ENCODE measurements around the gene LPCAT1.
"Not testable (repeated sequence)": the region's sequence is repeated elsewhere in the genome, so short reads cannot be mapped to it uniquely, and the experiment has no call there.

Gene LPCAT1

DNA sequence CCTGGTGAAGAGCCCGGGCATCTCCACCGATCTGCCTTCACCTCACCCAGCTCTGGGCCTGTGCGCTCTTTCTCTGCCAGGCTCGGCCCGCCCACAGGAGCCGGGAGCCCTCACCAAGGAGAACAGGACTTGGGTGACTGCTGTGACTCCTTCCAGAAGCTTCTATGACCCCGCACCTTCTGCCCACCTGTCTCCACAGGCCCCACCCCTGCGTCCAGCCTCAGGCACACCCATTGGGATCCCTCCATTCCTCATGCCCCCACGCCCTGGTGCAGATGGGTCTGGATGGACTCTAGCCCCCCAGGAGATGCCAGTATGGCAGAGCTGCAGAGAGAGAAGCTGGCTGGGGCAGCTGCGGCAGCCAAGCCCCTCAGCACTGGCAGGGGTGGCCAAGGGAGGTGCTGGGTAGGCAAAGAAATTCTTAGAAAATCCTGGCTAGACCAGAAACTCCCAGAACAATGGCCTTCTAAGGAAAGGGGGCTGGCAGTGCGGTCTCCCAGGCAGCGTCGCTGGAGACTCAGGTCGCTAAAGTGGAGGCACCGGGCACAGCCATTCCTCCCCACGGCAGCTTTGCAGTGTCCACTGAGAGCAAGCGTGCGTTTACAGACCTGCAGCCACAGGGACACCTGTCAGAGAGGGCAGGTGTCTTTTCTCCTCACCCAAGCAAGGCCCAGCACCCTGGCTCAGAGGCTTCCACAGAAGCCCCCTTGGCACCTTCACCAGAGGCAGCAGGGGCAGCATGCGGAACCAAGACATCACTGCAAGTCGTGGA lies 17.3 kb downstream of the LPCAT1 start:
- no peak overlapping the region for H3K4me3 ChIP-seq (ENCODE audit: low read depth, low read length)
- DNase-seq (ENCODE audit: low read depth), result no peak
- TF ChIP-seq, protein P1, sequence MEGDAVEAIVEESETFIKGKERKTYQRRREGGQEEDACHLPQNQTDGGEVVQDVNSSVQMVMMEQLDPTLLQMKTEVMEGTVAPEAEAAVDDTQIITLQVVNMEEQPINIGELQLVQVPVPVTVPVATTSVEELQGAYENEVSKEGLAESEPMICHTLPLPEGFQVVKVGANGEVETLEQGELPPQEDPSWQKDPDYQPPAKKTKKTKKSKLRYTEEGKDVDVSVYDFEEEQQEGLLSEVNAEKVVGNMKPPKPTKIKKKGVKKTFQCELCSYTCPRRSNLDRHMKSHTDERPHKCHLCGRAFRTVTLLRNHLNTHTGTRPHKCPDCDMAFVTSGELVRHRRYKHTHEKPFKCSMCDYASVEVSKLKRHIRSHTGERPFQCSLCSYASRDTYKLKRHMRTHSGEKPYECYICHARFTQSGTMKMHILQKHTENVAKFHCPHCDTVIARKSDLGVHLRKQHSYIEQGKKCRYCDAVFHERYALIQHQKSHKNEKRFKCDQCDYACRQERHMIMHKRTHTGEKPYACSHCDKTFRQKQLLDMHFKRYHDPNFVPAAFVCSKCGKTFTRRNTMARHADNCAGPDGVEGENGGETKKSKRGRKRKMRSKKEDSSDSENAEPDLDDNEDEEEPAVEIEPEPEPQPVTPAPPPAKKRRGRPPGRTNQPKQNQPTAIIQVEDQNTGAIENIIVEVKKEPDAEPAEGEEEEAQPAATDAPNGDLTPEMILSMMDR (IDR thresholded peaks at IDR 0.05; ENCODE audit: insufficient read depth, low read depth, low read length, missing control alignments), result no peak

GRCh38 chr5:1505506-1506241 lies 18.1 kb downstream of the LPCAT1 start:
- DNase-seq (ENCODE audit: low read depth), result no peak
- H3K4me3 ChIP-seq (ENCODE audit: low read depth, low read length), result no peak overlapping the region
- TF ChIP-seq, protein P1 (IDR thresholded peaks at IDR 0.05; ENCODE audit: insufficient read depth, low read depth, low read length, missing control alignments), result no peak

DNA sequence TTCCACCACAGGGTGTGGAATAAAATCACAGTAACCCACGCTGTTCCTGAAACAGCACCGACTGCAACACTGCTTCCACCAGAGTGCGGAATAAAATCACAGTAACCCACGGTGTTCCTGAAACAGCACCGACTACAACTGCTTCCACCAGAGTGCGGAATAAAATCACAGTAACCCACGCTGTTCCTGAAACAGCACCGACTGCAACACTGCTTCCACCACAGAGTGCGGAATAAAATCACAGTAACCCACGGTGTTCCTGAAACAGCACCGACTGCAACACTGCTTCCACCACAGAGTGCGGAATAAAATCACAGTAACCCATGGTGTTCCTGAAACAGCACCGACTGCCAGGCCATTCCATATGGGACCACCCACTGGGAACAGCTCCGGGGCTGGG lies 18.7 kb downstream of the LPCAT1 start:
- DNase-seq (ENCODE audit: low read depth), result not testable (repeated sequence)
- H3K4me3 ChIP-seq (ENCODE audit: low read depth, low read length), result peak overlapping the region; percentile 59; the same call in 1 of the 2 replicates

GRCh38 chr5:1504617-1505016 lies 19.1 kb downstream of the LPCAT1 start:
- peak; percentile 56 for DNase-seq (ENCODE audit: low read depth)
- TF ChIP-seq, protein P1 (IDR thresholded peaks at IDR 0.05; ENCODE audit: insufficient read depth, low read depth, low read length, missing control alignments), result no peak
- peak overlapping the region; percentile 59 for H3K4me3 ChIP-seq (ENCODE audit: low read depth, low read length)

DNA sequence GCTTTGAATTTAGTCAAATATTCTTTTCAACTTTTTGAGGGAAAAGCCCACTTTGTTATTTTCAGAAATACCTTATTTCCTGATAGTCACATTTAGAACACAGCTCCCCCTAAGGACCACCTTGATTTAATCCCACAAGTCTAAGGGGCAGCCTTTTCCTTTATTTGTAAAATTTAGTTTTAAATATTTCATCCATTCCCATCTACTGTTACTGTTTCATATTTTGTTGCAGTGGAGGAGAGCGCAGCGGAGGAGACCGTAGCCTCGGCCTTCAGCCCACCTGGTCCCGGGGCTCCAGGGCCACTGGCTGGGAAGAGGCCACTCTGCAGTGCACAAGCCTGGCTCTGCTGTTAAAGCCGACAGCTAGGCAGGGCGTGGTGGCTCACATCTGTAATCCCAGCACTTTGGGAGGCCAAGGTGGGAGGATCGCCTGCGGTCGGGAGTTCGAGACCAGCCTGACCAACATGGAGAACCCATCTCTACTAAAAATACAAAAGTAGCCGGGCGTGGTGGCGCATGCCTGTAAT lies 19.6 kb downstream of the LPCAT1 start:
- TF ChIP-seq, protein P1 (IDR thresholded peaks at IDR 0.05; ENCODE audit: insufficient read depth, low read depth, low read length, missing control alignments), result no peak
- DNase-seq (ENCODE audit: low read depth), result peak; percentile 41
- H3K4me3 ChIP-seq (ENCODE audit: low read depth, low read length), result peak overlapping the region; percentile 59

DNA sequence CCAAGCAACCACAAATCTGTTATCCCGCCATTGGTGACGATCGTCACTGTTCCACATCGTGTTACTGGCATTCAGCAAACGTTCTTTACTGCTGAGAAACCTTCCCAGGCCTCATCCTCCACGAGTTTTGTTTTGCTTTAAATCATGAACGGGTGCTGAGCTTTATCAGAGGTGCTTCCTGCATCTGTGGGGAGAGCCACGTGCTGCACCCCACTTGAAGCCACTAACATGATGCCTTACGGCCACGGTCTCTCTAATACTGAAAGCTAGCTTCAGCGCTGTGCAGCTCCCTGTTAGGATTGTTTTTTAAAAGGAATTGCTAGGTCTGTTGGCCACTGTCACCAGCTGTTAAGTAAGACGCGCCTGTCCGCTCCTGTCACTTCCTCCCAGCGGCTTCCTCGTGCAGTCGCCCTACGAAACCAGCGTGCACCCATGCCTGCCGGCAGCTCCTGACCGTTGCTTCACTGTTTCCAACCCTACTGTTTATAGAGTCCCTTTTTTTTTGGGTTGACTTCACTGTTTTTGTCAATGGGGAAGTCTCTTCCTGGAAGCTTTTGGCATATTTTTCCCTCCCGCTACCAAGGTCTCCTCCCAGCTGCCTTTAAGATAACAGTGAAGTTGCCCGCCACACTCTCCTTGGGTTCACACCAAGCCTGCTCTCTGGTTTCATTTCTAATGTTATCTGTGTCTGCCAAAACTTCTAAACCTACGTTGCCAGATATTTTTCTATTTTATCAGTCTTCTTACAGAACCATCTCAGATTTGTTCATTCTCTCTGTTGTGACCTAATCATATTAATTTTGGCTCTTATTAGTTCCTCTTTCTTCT lies 20.3 kb downstream of the LPCAT1 start:
- TF ChIP-seq, protein P1 (IDR thresholded peaks at IDR 0.05; ENCODE audit: insufficient read depth, low read depth, low read length, missing control alignments), result no peak
- peak overlapping the region; percentile 59 for H3K4me3 ChIP-seq (ENCODE audit: low read depth, low read length)
- peak; percentile 85 for DNase-seq (ENCODE audit: low read depth)

- H3K4me3 ChIP-seq (ENCODE audit: low read depth, low read length), result peak overlapping the region; percentile 59
- no peak for DNase-seq (ENCODE audit: low read depth)
- TF ChIP-seq, protein P1 (IDR thresholded peaks at IDR 0.05; ENCODE audit: insufficient read depth, low read depth, low read length, missing control alignments), result no peak
Observed at GRCh38 chr5:1502737-1503120, 21.0 kb downstream of the LPCAT1 start.

Data from GM12865 (cell line).